MM.1S (cell line): ENCODE data around the gene MINDY4.

Experiments used
- DNase-seq: peaks from one replicate; pipeline ENCODE4 v3.0.0-alpha.2; 2015
- H2AFZ ChIP-seq: fragments of 300-600 bp; sonication (generic); 2 replicates; pipeline ENCODE4 v1.6.0; 2016; ENCODE audit warnings: antibody characterized with exemption, low read length
- H3F3A ChIP-seq: fragments of 300-600 bp; sonication (generic); 2 replicates; pipeline ENCODE4 v1.6.1; 2016; ENCODE audit warnings: mild to moderate bottlenecking, antibody characterized with exemption, low read length, moderate library complexity, mixed read lengths; ENCODE audit not compliant: insufficient read depth
- H3K27ac ChIP-seq: fragments of 300-600 bp; sonication (generic); 2 replicates; pipeline ENCODE4 v1.5.1; 2016; ENCODE audit warnings: mild to moderate bottlenecking, low read length
- H3K27me3 ChIP-seq: fragments of 300-600 bp; sonication (generic); replicated peaks from 2 replicates; pipeline ENCODE4 v1.6.0; 2016; ENCODE audit warnings: low read length; ENCODE audit not compliant: insufficient read depth
- H3K36me3 ChIP-seq: fragments of 300-600 bp; sonication (generic); replicated peaks from 2 replicates; pipeline ENCODE4 v1.6.1; 2016; ENCODE audit warnings: mild to moderate bottlenecking, low read length, mixed read lengths; ENCODE audit not compliant: insufficient read depth
- H3K4me1 ChIP-seq: fragments of 300-600 bp; sonication (generic); 2 replicates; pipeline ENCODE4 v1.6.1; 2016; ENCODE audit warnings: low read length, mixed read lengths
- H3K4me2 ChIP-seq: fragments of 300-600 bp; sonication (generic); 2 replicates; pipeline ENCODE4 v1.6.0; 2016; ENCODE audit warnings: low read depth, low read length
- H3K4me3 ChIP-seq: fragments of 300-600 bp; sonication (generic); 2 replicates; pipeline ENCODE4 v1.5.1; 2016; ENCODE audit warnings: low read length, mixed read lengths
- H3K79me2 ChIP-seq: fragments of 300-600 bp; sonication (generic); 2 replicates; pipeline ENCODE4 v1.6.1; 2016; ENCODE audit warnings: mixed run types, low read length, mixed read lengths
- H3K9ac ChIP-seq: fragments of 300-600 bp; sonication (generic); 2 replicates; pipeline ENCODE4 v1.6.1; 2016; ENCODE audit warnings: low read length, mixed read lengths
- H3K9me2 ChIP-seq: fragments of 300-600 bp; sonication (generic); replicated peaks from 2 replicates; pipeline ENCODE4 v1.6.1; 2016; ENCODE audit warnings: mild to moderate bottlenecking, low read length, mixed read lengths; ENCODE audit not compliant: insufficient read depth
- H3K9me3 ChIP-seq: fragments of 300-600 bp; sonication (generic); replicated peaks from 2 replicates; pipeline ENCODE4 v1.6.1; 2016; ENCODE audit warnings: mild to moderate bottlenecking, low read length, mixed read lengths; ENCODE audit not compliant: insufficient read depth
- H4K20me1 ChIP-seq: fragments of 300-600 bp; sonication (generic); 2 replicates; pipeline ENCODE4 v1.6.1; 2016; ENCODE audit warnings: mild to moderate bottlenecking, low read length, moderate library complexity, mixed read lengths; ENCODE audit not compliant: insufficient read depth
- CTCF ChIP-seq: fragments of 300-600 bp; sonication (generic); IDR thresholded peaks from 2 replicates; pipeline ENCODE4 v1.5.1; 2016; ENCODE audit warnings: antibody characterized with exemption, low read length, mixed read lengths
- EZH2 ChIP-seq: fragments of 300-600 bp; sonication (generic); optimal IDR thresholded peaks from 2 replicates; pipeline ENCODE3; 2017; ENCODE audit warnings: low read depth, mild to moderate bottlenecking, antibody characterized with exemption, low read length, mixed read lengths
- EZH2phosphoT487 ChIP-seq: fragments of 300-600 bp; sonication (generic); IDR thresholded peaks from 2 replicates; pipeline ENCODE4 v1.6.1; 2018; ENCODE audit warnings: antibody characterized with exemption, low read length

Gene MINDY4

DNA sequence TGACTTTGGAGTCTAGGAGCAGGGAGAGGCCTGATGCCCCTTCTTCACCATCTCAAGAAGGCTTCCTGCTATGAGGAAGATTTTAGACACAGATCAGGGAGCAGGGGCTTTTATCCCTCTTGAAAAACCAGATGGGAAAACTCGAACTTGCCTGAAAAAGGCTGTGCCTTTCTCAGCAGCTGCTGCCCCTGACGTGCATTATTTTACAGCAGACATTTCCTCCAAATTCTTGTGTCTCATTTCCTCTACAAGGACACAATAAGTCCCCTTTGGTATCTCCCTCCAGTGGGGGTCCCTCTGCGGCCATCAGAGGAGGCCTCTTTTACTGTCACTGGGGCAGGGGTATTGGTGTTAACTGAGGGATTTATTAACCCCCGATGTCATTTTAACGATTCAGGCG is 102.4 kb downstream of the MINDY4 start:
- H3K4me3 ChIP-seq, result no peak overlapping the region
- no peaks in the 10 kb centered on the region for H3K4me1 ChIP-seq
- no peaks in the 10 kb centered on the region for H3K79me2 ChIP-seq
- H4K20me1 ChIP-seq, result no peaks in the 10 kb centered on the region
- H3K9me3 ChIP-seq, result no peaks in the 10 kb centered on the region
- H3K4me2 ChIP-seq, result no peak overlapping the region
- H3F3A ChIP-seq, result no peaks in the 10 kb centered on the region
- no peaks in the 10 kb centered on the region for H3K36me3 ChIP-seq
- no peak for DNase-seq
- H2AFZ ChIP-seq, result no peak overlapping the region
- H3K27ac ChIP-seq, result no peak overlapping the region
- no peaks in the 10 kb centered on the region for H3K9me2 ChIP-seq
- H3K27me3 ChIP-seq, result no peaks in the 10 kb centered on the region
- no peak overlapping the region for H3K9ac ChIP-seq
- no peak for TF ChIP-seq EZH2
- TF ChIP-seq CTCF, result no peak
- TF ChIP-seq EZH2phosphoT487, result no peak

DNA sequence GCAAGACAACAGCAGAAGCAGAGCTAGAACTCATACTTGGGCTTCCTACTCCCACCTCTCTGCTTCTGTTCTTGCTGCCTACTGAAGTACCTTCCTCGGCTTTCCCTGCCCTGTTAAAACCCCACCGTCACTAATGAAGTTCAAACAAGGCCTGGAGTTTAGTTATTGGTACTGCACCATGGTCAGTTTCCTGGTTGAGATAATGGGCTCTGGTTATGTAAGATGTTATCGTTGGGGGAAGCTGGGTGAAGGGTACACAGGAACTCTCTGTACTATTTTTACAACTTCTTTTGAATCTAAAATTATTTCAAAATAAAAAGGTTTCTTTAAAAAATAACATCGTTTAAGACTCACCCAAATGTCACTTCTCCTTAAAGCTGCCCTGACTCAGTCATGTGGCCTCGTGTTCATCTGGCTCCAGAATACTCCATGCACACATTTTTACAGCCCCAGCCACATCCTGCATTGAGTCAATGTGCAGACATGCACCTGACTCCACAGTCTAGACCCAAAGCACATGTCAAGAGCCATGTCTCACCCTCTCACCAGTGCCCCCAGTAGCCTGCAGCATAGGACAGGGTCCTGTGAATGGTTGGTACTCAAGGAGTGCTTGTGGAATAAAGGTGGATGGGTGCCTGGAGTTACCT is 103.6 kb downstream of the MINDY4 start:
- Histone ChIP-seq H3K4me3 (no peak overlapping the region), H3K4me1 (no peaks in the 10 kb centered on the region), H2AFZ (no peak overlapping the region), H4K20me1 (no peaks in the 10 kb centered on the region), H3F3A (no peaks in the 10 kb centered on the region), H3K36me3 (no peaks in the 10 kb centered on the region), H3K4me2 (no peak overlapping the region), H3K9ac (no peak overlapping the region), H3K9me2 (no peaks in the 10 kb centered on the region), H3K27me3 (no peaks in the 10 kb centered on the region), H3K27ac (no peak overlapping the region), H3K79me2 (no peaks in the 10 kb centered on the region), H3K9me3 (no peaks in the 10 kb centered on the region)
- DNase-seq, result no peak
- TF ChIP-seq CTCF, result no peak
- TF ChIP-seq EZH2, result no peak
- no peak for TF ChIP-seq EZH2phosphoT487

DNA sequence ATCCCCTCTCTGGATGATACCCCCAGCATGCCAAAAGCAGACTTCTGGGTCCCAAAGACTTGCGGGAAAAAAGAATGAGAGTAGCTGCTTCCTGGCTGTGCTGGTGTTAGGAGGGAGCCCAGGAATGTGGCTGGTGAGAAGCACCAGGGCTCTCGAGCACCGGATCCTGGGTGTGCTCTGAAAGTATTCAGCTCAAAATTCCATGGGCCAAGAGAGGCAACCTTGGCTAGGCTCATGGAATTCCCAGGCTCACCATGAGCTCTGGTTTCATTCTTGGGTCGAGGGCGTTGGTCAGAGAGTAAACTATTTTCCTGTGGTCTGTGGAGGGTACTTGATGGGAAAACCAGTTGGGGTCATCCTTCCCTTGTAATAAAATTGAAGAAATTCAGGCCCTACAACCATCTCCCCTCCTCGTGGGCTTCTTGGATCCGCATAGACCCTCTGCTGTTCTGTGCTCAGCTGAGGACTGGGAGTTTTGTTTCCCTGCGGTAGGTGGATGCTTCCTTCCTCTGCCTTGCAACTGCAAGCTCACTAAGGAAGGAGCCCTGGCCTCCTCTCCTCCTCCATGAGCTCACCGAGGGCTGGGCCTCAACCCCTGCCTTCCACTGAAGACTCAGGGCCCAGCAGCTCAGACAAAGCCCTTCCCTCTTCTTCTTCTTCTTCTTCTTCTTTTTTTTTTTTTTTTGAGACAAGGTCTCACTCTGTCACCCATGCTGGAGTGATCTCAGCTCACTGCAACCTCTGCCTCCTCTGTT is 106.0 kb downstream of the MINDY4 start:
- Histone ChIP-seq H3K9ac (no peak overlapping the region), H3K36me3 (no peaks in the 10 kb centered on the region), H3K9me2 (no peaks in the 10 kb centered on the region), H3K9me3 (no peaks in the 10 kb centered on the region), H3K4me2 (no peak overlapping the region), H4K20me1 (no peaks in the 10 kb centered on the region), H3K79me2 (no peaks in the 10 kb centered on the region), H3K4me1 (no peaks in the 10 kb centered on the region), H3K27me3 (no peaks in the 10 kb centered on the region), H3F3A (no peaks in the 10 kb centered on the region), H2AFZ (no peak overlapping the region), H3K27ac (no peak overlapping the region), H3K4me3 (no peak overlapping the region)
- TF ChIP-seq EZH2 (no peak), EZH2phosphoT487 (no peak), CTCF (no peak)
- no peak for DNase-seq
